Motor neuron (in vitro differentiated cells): ENCODE measurements around the gene CXXC1. TPM values are rescaled to one million over a fixed set of nuclear protein-coding genes. Genes with fewer than 3 reads are reported as not detected.
"Not testable (repeated sequence)": the region's sequence is repeated elsewhere in the genome, so short reads cannot be mapped to it uniquely, and the experiment has no call there.

ENCODE experiments used
- ATAC-seq, 8 experiments: fragments of 200-7000 bp; cut with Tn5 transposase; replicated peaks in 6 of 8; 2 replicates each; pipeline ENCODE4 v1.8.0; 2021; ENCODE audit warnings: mild to moderate bottlenecking in 8 of 8, moderate library complexity in 8 of 8
- H3K27ac ChIP-seq, 2 donors: fragments of 250-450 bp; sonication (Bioruptor Pico); 2 replicates each; pipeline ENCODE4 v1.9.0; 2021; ENCODE audit warnings: antibody characterized with exemption in 2 of 2, mild to moderate bottlenecking in 2 of 2, moderate library complexity in 1 of 2
- H3K4me1 ChIP-seq, 2 donors: fragments of 250-450 bp; sonication (Bioruptor Pico); replicated peaks in 1 of 2; 2 replicates each; pipeline ENCODE4 v1.6.1; 2021; ENCODE audit warnings: antibody characterized with exemption in 2 of 2, mild to moderate bottlenecking in 2 of 2, moderate library complexity in 1 of 2
- H3K4me3 ChIP-seq, 5 donors: fragments of 250-450 bp; sonication (Bioruptor Pico); 2 replicates each; pipeline ENCODE4 v1.9.0; 2021; ENCODE audit warnings: antibody characterized with exemption in 5 of 5, mild to moderate bottlenecking in 5 of 5, moderate library complexity in 4 of 5
- WGBS, 10 experiments: fragments of 450-650 bp; shearing (Covaris generic); methylation state at CpG; one replicate each; pipeline ENCODE4 v1.0.0; 2022; 5-methylcytosine and 5-hydroxymethylcytosine counted together
- in situ Hi-C, 9 experiments: fragments of 400-800 bp; cut with MboI; loops; one replicate each; pipeline ENCODE4 v1.15.0; 2021; ENCODE audit warnings: low sequenced_read_pairs in 9 of 9, low pct_unique_long_range_greater_than_20kb in 2 of 9; ENCODE audit not compliant: unreplicated experiment in 9 of 9
- total RNA-seq, 8 experiments: library from RNA; unstranded; fragments of 300-600 nt; gene quantifications; 2 replicates each; pipeline versions ENCODE4 v1.2.3 to v1.2.4, GENCODE V29; 2022

Gene CXXC1
- total RNA-seq, 8 experiments from 2014 or later, result 27.0 to 69.3 (median 50.5) TPM

GRCh38 chr18:50249576-50249975, 37.9 kb downstream of the CXXC1 start:
- no peak overlapping the region for H3K27ac ChIP-seq
- no peaks in the 10 kb centered on the region for H3K4me1 ChIP-seq
- H3K4me3 ChIP-seq, result no peak overlapping the region
- ATAC-seq, result no peak
- in situ Hi-C loops, result no loop called here

- H3K4me1 ChIP-seq, result no peaks in the 10 kb centered on the region
- no peak overlapping the region for H3K27ac ChIP-seq
- in situ Hi-C loops, result no loop called here
- ATAC-seq, result peak in 1 of 8 experiments; percentile 30
- H3K4me3 ChIP-seq, result no peak overlapping the region
Measured at GRCh38 chr18:50247561-50247960, 39.9 kb downstream of the CXXC1 start.

DNA sequence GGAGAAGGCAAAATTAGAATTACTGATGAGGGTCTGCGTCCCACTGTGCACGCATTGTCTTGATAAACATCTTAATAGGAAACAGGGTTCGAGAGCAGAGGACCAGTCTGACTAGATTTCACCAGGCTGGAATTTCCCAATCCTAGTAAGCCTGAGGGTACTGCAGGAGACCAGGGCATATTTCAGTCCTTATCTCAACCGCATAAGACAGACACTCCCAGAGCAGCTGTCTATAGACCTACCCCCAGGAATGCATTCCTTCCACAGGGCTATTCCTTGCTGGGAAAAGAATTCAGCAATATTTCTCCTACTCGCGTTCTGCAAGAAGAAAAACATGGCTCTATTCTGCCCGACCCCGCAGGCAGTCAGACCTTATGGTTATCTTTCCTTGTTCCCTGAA, 45.7 kb downstream of the CXXC1 start:
- in situ Hi-C loops, H3K4me1 ChIP-seq, H3K27ac ChIP-seq, ATAC-seq, H3K4me3 ChIP-seq: not testable (repeated sequence)
- WGBS, 10 experiments, result 38 to 84% (median 56%) methylated on average over 1 to 8 of the region's 8 CpGs; no CpG with 5 or more reads in 1 of the 10 experiments

DNA sequence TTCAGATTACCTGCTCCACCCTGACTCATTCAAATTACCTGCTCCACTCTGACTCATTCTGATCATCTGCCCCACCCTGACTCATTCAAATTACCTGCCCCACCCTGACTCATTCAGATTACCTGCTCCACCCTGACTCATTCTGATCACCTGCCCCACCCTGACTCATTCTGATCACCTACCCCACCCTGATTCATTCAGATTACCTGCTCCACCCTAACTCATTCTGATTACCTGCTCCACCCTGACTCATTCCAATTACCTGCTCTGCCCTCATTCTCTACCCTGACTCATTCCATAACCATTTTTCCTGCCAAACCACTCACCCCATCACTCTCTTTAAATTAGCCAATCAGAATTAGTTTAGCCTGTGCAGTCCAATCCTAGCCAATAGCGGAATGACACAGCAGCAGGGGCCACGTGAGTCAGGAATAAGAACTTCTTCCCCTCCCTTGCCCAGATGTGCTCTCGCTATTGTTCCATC, 47.4 kb downstream of the CXXC1 start:
- Histone ChIP-seq H3K4me3 (no peak overlapping the region), H3K27ac (no peak overlapping the region), H3K4me1 (no peaks in the 10 kb centered on the region)
- WGBS, 10 experiments, result 11 to 100% (median 90%) methylated on average over 1 to 3 of the region's 3 CpGs; no CpG with 5 or more reads in 1 of the 10 experiments
- ATAC-seq, result peak in 2 of 8 experiments; percentile 30 to 85
- in situ Hi-C loops, result no loop called here

DNA sequence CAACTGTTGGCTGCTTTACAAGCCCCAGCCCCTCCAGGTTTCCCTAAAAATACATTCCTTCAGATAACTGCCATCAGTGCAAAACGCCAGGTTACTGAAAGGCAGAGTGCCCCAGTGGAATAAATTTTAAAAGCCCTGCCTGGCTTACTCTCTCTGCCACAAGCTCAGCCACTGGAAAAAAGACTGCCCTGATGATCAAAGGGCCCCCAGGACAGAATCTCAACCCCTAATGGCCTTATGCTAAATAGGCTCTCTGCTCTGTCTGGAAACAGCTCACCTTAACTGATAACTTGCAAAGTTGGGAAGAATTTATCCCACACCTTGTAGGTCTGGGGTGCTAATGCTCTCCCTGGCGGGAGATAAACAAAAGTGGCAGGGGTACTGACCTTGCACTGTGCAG, 55.1 kb downstream of the CXXC1 start:
- H3K4me3 ChIP-seq, result no peak overlapping the region
- H3K27ac ChIP-seq, result no peak overlapping the region
- H3K4me1 ChIP-seq, result no peaks in the 10 kb centered on the region
- ATAC-seq, result no peak
- WGBS, 10 experiments, result 0 to 100% (median 43%) methylated on average over 1 to 2 of the region's 2 CpGs; no CpG with 5 or more reads in 2 of the 10 experiments
- in situ Hi-C loops, result no loop called here

Other genes starting within 250 kb of the CXXC1 start
- 1 to 10 TPM in 4 of 8 experiments, under 1 TPM in 4; 0.61 to 5.9 (median 1.1) TPM for gene MYO5B, start 92.5 kb downstream of the CXXC1 start, total RNA-seq
- gene CFAP53, start 21.2 kb downstream of the CXXC1 start, total RNA-seq, result 1 to 10 TPM in 6 of 8 experiments, under 1 TPM in 2; 0.41 to 6.3 (median 1.6) TPM
- gene MBD1, start 6.2 kb downstream of the CXXC1 start, total RNA-seq, result 10 to 100 TPM; 43.0 to 63.3 (median 54.7) TPM
- gene SKA1, start 87.4 kb upstream of the CXXC1 start, total RNA-seq, result 10 to 100 TPM in 1 of 8 experiments, 1 to 10 TPM in 3, under 1 TPM in 4; 0.10 to 16.8 (median 0.92) TPM